ENCODE data around the gene GSTT4. TPM values are rescaled to one million over a fixed set of nuclear protein-coding genes. Genes with fewer than 3 reads are reported as not detected.

GSTT4 gene
- total and polyA plus RNA-seq, 2 of the 13 experiments (the other 11 are each of a cell fraction or from before 2014, with no cell fraction given), result 0.59 to 0.62 TPM

- peak; percentile 36 for TF ChIP-seq GFI1 (CRISPR knock-in tag; IDR thresholded peaks at IDR 0.05; ENCODE audit: borderline replicate concordance)
- no peak for TF ChIP-seq ZSCAN9 (CRISPR knock-in tag; IDR thresholded peaks at IDR 0.05; ENCODE audit: borderline replicate concordance)
- no peak for TF ChIP-seq HOXA7 (CRISPR knock-in tag; IDR thresholded peaks at IDR 0.05)
- TF ChIP-seq HMGXB4 (CRISPR knock-in tag; IDR thresholded peaks at IDR 0.05; ENCODE audit: borderline replicate concordance in 1 of 2, low read depth in 1 of 2), result 0 out of 4 replicates have a peak, but pooled peaks of 1 of the 2 experiments have one; percentile 19
- no peak for TF ChIP-seq ZBTB44 (CRISPR knock-in tag; IDR thresholded peaks at IDR 0.05)
- no peak for TF ChIP-seq TRIM22 (IDR thresholded peaks at IDR 0.05)
- no peak for TF ChIP-seq USF2 (IDR thresholded peaks at IDR 0.05; ENCODE audit: low read depth, low read length)
- no peak for TF ChIP-seq USF2 (CRISPR knock-in tag; IDR thresholded peaks at IDR 0.05; ENCODE audit: borderline replicate concordance)
- peak; percentile 50; the same call in 1 of the 2 replicates for TF ChIP-seq PPARG (CRISPR knock-in tag; conservative IDR thresholded peaks at IDR 0.05)
- TF ChIP-seq ZNF431 (CRISPR knock-in tag; IDR thresholded peaks at IDR 0.05; ENCODE audit: borderline replicate concordance, low read depth), result no peak
- TF ChIP-seq ARID5B (CRISPR knock-in tag; IDR thresholded peaks at IDR 0.05), result peak; percentile 79; the same call in 1 of the 2 replicates
- TF ChIP-seq CC2D1A (CRISPR knock-in tag; IDR thresholded peaks at IDR 0.05), result 0 out of 2 replicates have a peak, but pooled peaks have one; percentile 71
- TF ChIP-seq ZNF225 (CRISPR knock-in tag; IDR thresholded peaks at IDR 0.05), result no peak
- TF ChIP-seq ZBTB2 (CRISPR knock-in tag; IDR thresholded peaks at IDR 0.05; ENCODE audit: low read depth), result peak; percentile 34; the same call in 1 of the 2 replicates
- TF ChIP-seq ETV5 (CRISPR knock-in tag; IDR thresholded peaks at IDR 0.05; ENCODE audit: borderline replicate concordance), result no peak; the same call in 1 of the 2 replicates
Measured at GRCh38 chr22:24009227-24010017, 4.2 kb upstream of the GSTT4 start (continued).

All from HepG2 (cell line).